Trophoblast cell (in vitro differentiated cells and primary cell): Measurements from ENCODE around the gene CYP27C1.

Experiments used
- DNase-seq, 2 donors: peaks; one replicate each; pipeline ENCODE4 v3.0.0-alpha.2; 2016
- H2AFZ ChIP-seq: 2 replicates; pipeline ENCODE4 v1.6.1; 2013; ENCODE audit warnings: low read length, moderate library complexity, mild to moderate bottlenecking; ENCODE audit not compliant: insufficient read depth, poor library complexity
- H2AK5ac ChIP-seq: 2 replicates; pipeline ENCODE4 v1.6.1; 2013; ENCODE audit warnings: mild to moderate bottlenecking, low read length
- H2BK120ac ChIP-seq: 2 replicates; pipeline ENCODE4 v1.6.1; 2013; ENCODE audit warnings: low read length, mild to moderate bottlenecking, moderate library complexity; ENCODE audit not compliant: insufficient read depth, poor library complexity
- H2BK12ac ChIP-seq: 2 replicates; pipeline ENCODE4 v1.6.1; 2013; ENCODE audit warnings: mild to moderate bottlenecking, low read length, moderate library complexity
- H2BK5ac ChIP-seq: 2 replicates; pipeline ENCODE4 v1.6.1; 2013; ENCODE audit warnings: low read length, low read depth, moderate library complexity, mild to moderate bottlenecking; ENCODE audit not compliant: poor library complexity
- H3K14ac ChIP-seq: 2 replicates; pipeline ENCODE4 v1.6.1; 2013; ENCODE audit warnings: mild to moderate bottlenecking, low read length
- H3K18ac ChIP-seq: 2 replicates; pipeline ENCODE4 v1.6.1; 2013; ENCODE audit warnings: mild to moderate bottlenecking, low read length
- H3K23ac ChIP-seq: 2 replicates; pipeline ENCODE4 v1.6.1; 2013; ENCODE audit warnings: low read length
- H3K27ac ChIP-seq: 2 replicates; pipeline ENCODE4 v1.5.1; 2013; ENCODE audit warnings: low read depth, mild to moderate bottlenecking, inconsistent platforms, low read length, moderate library complexity
- H3K27me3 ChIP-seq: 2 replicates; pipeline ENCODE4 v1.6.1; 2013; ENCODE audit warnings: inconsistent platforms, mild to moderate bottlenecking, low read length, moderate library complexity; ENCODE audit not compliant: insufficient read depth
- H3K36me3 ChIP-seq, 2 experiments: 1 replicate in 1 of 2; 2 replicates in 1 of 2; pipeline ENCODE4 v1.6.1; 2013; ENCODE audit warnings: low read length in 2 of 2, mild to moderate bottlenecking in 2 of 2, moderate library complexity in 1 of 2; ENCODE audit not compliant: insufficient read depth in 2 of 2, control insufficient read depth in 1 of 2
- H3K4ac ChIP-seq: 2 replicates; pipeline ENCODE4 v1.6.1; 2013; ENCODE audit warnings: low read depth, mild to moderate bottlenecking, low read length, moderate library complexity
- H3K4me1 ChIP-seq, 2 experiments: 1 replicate in 1 of 2; 2 replicates in 1 of 2; pipeline ENCODE4 v1.6.1; 2013; ENCODE audit warnings: low read length in 2 of 2, mild to moderate bottlenecking in 2 of 2, moderate library complexity in 1 of 2; ENCODE audit not compliant: insufficient read depth in 2 of 2, control insufficient read depth in 1 of 2
- H3K4me2 ChIP-seq: 2 replicates; pipeline ENCODE4 v1.6.1; 2013; ENCODE audit warnings: inconsistent platforms, mild to moderate bottlenecking, low read length, moderate library complexity
- H3K4me3 ChIP-seq: 2 replicates; pipeline ENCODE4 v1.5.1; 2013; ENCODE audit warnings: mild to moderate bottlenecking, low read depth, low read length, inconsistent platforms
- H3K79me1 ChIP-seq: one replicate; pipeline ENCODE4 v1.6.1; 2013; ENCODE audit warnings: low read length
- H3K79me2 ChIP-seq: 2 replicates; pipeline ENCODE4 v1.6.1; 2013; ENCODE audit warnings: low read length, mild to moderate bottlenecking; ENCODE audit not compliant: control insufficient read depth, insufficient read depth, poor library complexity
- H3K9ac ChIP-seq: 2 replicates; pipeline ENCODE4 v1.6.1; 2013; ENCODE audit warnings: mild to moderate bottlenecking, low read length
- H3K9me3 ChIP-seq: 2 replicates; pipeline ENCODE4 v1.6.1; 2013; ENCODE audit warnings: low read depth, mild to moderate bottlenecking, control low read depth, inconsistent platforms, low read length; ENCODE audit not compliant: insufficient read depth
- H4K12ac ChIP-seq: 2 replicates; pipeline ENCODE4 v1.6.1; 2013; ENCODE audit warnings: low read depth, mild to moderate bottlenecking, low read length, moderate library complexity
- H4K8ac ChIP-seq: 2 replicates; pipeline ENCODE4 v1.6.1; 2013; ENCODE audit warnings: low read depth, mild to moderate bottlenecking, low read length, moderate library complexity
- H4K91ac ChIP-seq: one replicate; pipeline ENCODE4 v1.6.1; 2013; ENCODE audit warnings: low read depth, mild to moderate bottlenecking, low read length, moderate library complexity
- WGBS: extraction: QIAGEN DNeasy Blood & Tissue Kit; methylation state at CpG from one replicate; pipeline ENCODE4 v1.1.7; 2013; ENCODE audit warnings: missing lambda C conversion rate; ENCODE audit not compliant: insufficient read length, insufficient coverage; ENCODE audit errors: extremely low coverage; 5-methylcytosine and 5-hydroxymethylcytosine counted together

Gene CYP27C1

DNA sequence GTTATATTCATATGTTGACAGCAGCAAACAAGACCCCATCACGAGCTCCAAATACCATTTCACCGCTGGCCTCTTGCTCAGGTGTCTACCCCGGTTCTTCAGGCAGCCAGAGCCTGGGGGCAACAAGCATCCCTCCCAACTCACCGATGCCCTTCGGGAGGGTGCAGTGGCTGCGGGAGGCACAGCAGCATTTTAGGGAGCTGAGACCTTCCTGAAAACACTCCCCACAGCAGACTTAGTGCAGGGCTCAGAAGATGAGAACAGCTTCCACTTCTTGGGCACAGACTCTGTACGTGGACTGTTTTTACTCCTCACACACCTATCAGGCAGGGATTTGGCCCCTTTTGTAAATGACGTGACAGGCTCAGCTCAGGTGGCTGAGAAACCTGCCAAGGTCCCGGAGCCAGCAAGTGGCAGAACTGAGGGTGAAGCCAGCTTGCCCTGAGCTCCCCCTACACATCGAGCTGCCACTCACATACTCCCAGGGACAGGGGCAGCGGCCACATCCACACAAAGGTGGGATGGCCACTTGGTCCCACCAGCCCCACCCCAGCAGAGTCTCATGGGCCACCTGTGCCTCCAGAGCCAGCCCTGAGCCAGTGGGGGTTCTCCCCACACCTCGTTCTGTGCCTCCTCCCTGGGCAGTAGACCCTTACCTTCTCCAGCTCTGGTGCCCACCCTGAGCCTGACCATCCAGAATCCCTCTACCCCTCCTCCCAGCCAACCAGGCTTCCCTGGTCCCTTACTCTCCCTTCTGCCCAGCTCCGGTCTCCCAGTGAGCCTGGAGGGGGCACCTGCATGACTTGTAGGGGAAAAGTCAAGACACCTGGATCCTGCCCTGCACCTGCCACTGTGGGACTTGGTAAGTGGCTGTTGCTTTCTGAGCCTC is 28.5 kb downstream of the CYP27C1 start:
- Histone ChIP-seq H3K9ac (no peak overlapping the region), H3K4me3 (no peak overlapping the region), H3K9me3 (peaks cover 2% of the 10 kb centered on the region), H4K91ac (no peak overlapping the region), H3K4ac (no peak overlapping the region), H3K79me1 (no peaks in the 10 kb centered on the region), H3K79me2 (no peaks in the 10 kb centered on the region), H2AK5ac (no peak overlapping the region), H2BK5ac (no peak overlapping the region), H3K27ac (no peak overlapping the region), H3K14ac (no peak overlapping the region), H3K27me3 (no peaks in the 10 kb centered on the region), H3K36me3 (peaks cover 0 to 6% of the 10 kb centered on the region in 2 experiments), H4K8ac (no peak overlapping the region), H2AFZ (no peak overlapping the region), H2BK120ac (no peak overlapping the region), H3K4me2 (no peak overlapping the region), H3K4me1 (no peaks in the 10 kb centered on the region), H2BK12ac (no peak overlapping the region), H3K18ac (no peak overlapping the region), H3K23ac (no peak overlapping the region), H4K12ac (no peak overlapping the region)
- no peak for DNase-seq
- no CpG with 5 or more reads among the region's 13 CpGs for WGBS

- H3K4me3 ChIP-seq = no peak overlapping the region
- no peaks in the 10 kb centered on the region for H3K27me3 ChIP-seq
- H4K8ac ChIP-seq = no peak overlapping the region
- WGBS = no CpG with 5 or more reads among the region's 8 CpGs
- no peak overlapping the region for H3K14ac ChIP-seq
- H2BK120ac ChIP-seq = no peak overlapping the region
- no peaks in the 10 kb centered on the region for H3K79me1 ChIP-seq
- no peak overlapping the region for H2BK5ac ChIP-seq
- DNase-seq = no peak
- H2BK12ac ChIP-seq = no peak overlapping the region
- no peak overlapping the region for H2AK5ac ChIP-seq
- no peak overlapping the region for H3K4ac ChIP-seq
- no peaks in the 10 kb centered on the region for H3K79me2 ChIP-seq
- H3K4me2 ChIP-seq = no peak overlapping the region
- no peak overlapping the region for H4K12ac ChIP-seq
- H4K91ac ChIP-seq = no peak overlapping the region
- no peak overlapping the region for H3K18ac ChIP-seq
- H3K27ac ChIP-seq = no peak overlapping the region
- no peaks in the 10 kb centered on the region for H3K4me1 ChIP-seq
- H2AFZ ChIP-seq = no peak overlapping the region
- H3K36me3 ChIP-seq = peaks cover 0 to 4% of the 10 kb centered on the region in 2 experiments
- H3K23ac ChIP-seq = no peak overlapping the region
- H3K9me3 ChIP-seq = peaks cover 2% of the 10 kb centered on the region
- H3K9ac ChIP-seq = no peak overlapping the region
These were observed 31.3 kb downstream of the CYP27C1 start for GRCh38 chr2:127188797-127189196.

- Histone ChIP-seq H3K27ac (no peak overlapping the region), H2AK5ac (no peak overlapping the region), H3K27me3 (no peaks in the 10 kb centered on the region), H3K4me3 (no peak overlapping the region), H3K36me3 (peaks cover 0 to 1% of the 10 kb centered on the region in 2 experiments), H3K23ac (no peak overlapping the region), H3K14ac (no peak overlapping the region), H4K91ac (no peak overlapping the region), H2BK12ac (no peak overlapping the region), H3K4me2 (no peak overlapping the region), H3K18ac (no peak overlapping the region), H3K9ac (no peak overlapping the region), H3K79me2 (no peaks in the 10 kb centered on the region), H2BK5ac (no peak overlapping the region), H3K79me1 (no peaks in the 10 kb centered on the region), H4K8ac (no peak overlapping the region), H3K9me3 (peaks cover 2% of the 10 kb centered on the region), H3K4me1 (no peaks in the 10 kb centered on the region), H2BK120ac (no peak overlapping the region), H3K4ac (no peak overlapping the region), H2AFZ (no peak overlapping the region), H4K12ac (no peak overlapping the region)
- no peak for DNase-seq
- WGBS = no CpG with 5 or more reads among the region's 10 CpGs
These were observed 32.3 kb downstream of the CYP27C1 start for GRCh38 chr2:127187831-127188230.

GRCh38 chr2:127187081-127187775 is 32.9 kb downstream of the CYP27C1 start:
- no CpG with 5 or more reads among the region's 17 CpGs for WGBS
- H2AK5ac ChIP-seq = no peak overlapping the region

More at GRCh38 chr2:127187081-127187775, 32.9 kb downstream of the CYP27C1 start:
- no peak overlapping the region for H2BK5ac ChIP-seq
- H3K36me3 ChIP-seq = no peaks in the 10 kb centered on the region
- no peaks in the 10 kb centered on the region for H3K9me3 ChIP-seq
- H2AFZ ChIP-seq = no peak overlapping the region
- no peak overlapping the region for H4K91ac ChIP-seq
- DNase-seq = no peak
- H3K79me2 ChIP-seq = no peaks in the 10 kb centered on the region
- H3K4me2 ChIP-seq = no peak overlapping the region
- H3K4me1 ChIP-seq = no peaks in the 10 kb centered on the region
- no peak overlapping the region for H3K27ac ChIP-seq
- H3K79me1 ChIP-seq = no peaks in the 10 kb centered on the region
- no peak overlapping the region for H3K9ac ChIP-seq
- no peak overlapping the region for H3K4ac ChIP-seq
- no peaks in the 10 kb centered on the region for H3K27me3 ChIP-seq
- no peak overlapping the region for H2BK120ac ChIP-seq
- no peak overlapping the region for H3K4me3 ChIP-seq
- H3K18ac ChIP-seq = no peak overlapping the region
- no peak overlapping the region for H2BK12ac ChIP-seq
- H4K8ac ChIP-seq = no peak overlapping the region
- no peak overlapping the region for H3K14ac ChIP-seq
- H3K23ac ChIP-seq = no peak overlapping the region
- H4K12ac ChIP-seq = no peak overlapping the region
